WTC11 (cell line): ENCODE results near the gene RELCH. TPM values are rescaled to one million over a fixed set of nuclear protein-coding genes. Genes with fewer than 3 reads are reported as not detected.

Experiments used
- CREB1 ChIP-seq: sonication (generic); formaldehyde crosslinking; IDR thresholded peaks from 2 replicates; pipeline ENCODE4 v1.8.0; 2023; ENCODE audit warnings: mild to moderate bottlenecking, missing genetic modification reagents
- CREM ChIP-seq: sonication (generic); formaldehyde crosslinking; IDR thresholded peaks from 2 replicates; pipeline ENCODE4 v1.8.1; 2022; ENCODE audit warnings: mild to moderate bottlenecking, missing genetic modification reagents, moderate library complexity
- ESRRA ChIP-seq: sonication (generic); formaldehyde crosslinking; IDR thresholded peaks from 2 replicates; pipeline ENCODE4 v1.8.1; 2022; ENCODE audit warnings: mild to moderate bottlenecking, missing genetic modification reagents, borderline replicate concordance
- GABPB1 ChIP-seq: sonication (generic); formaldehyde crosslinking; IDR thresholded peaks from 2 replicates; pipeline ENCODE4 v1.8.1; 2023; ENCODE audit warnings: mild to moderate bottlenecking, missing genetic modification reagents
- KAT7 ChIP-seq: sonication (generic); formaldehyde crosslinking; IDR thresholded peaks from 2 replicates; pipeline ENCODE4 v1.8.1; 2023; ENCODE audit warnings: missing genetic modification reagents, mild to moderate bottlenecking, borderline replicate concordance
- MXD4 ChIP-seq: fragments of 250-450 bp; sonication (Bioruptor Pico); IDR thresholded peaks from 2 replicates; pipeline ENCODE4 v1.8.0; 2021; ENCODE audit warnings: mild to moderate bottlenecking, moderate library complexity, borderline replicate concordance
- NFATC4 ChIP-seq: fragments of 250-450 bp; sonication (Bioruptor Pico); IDR thresholded peaks from 2 replicates; pipeline ENCODE4 v1.9.0; 2021; ENCODE audit warnings: mild to moderate bottlenecking
- OVOL2 ChIP-seq: fragments of 250-450 bp; sonication (Bioruptor Pico); IDR thresholded peaks from 2 replicates; pipeline ENCODE4 v1.9.0; 2021; ENCODE audit warnings: mild to moderate bottlenecking, borderline replicate concordance
- PRRX2 ChIP-seq: fragments of 250-450 bp; sonication (Bioruptor Pico); IDR thresholded peaks from 2 replicates; pipeline ENCODE4 v1.8.0; 2021; ENCODE audit warnings: mild to moderate bottlenecking
- RELA ChIP-seq: sonication (generic); formaldehyde crosslinking; IDR thresholded peaks from 2 replicates; pipeline ENCODE4 v1.8.1; 2022; ENCODE audit warnings: missing genetic modification reagents, mild to moderate bottlenecking, borderline replicate concordance
- SOX15 ChIP-seq: fragments of 250-450 bp; sonication (Bioruptor Pico); IDR thresholded peaks from 2 replicates; pipeline ENCODE4 v1.9.0; 2021; ENCODE audit warnings: mild to moderate bottlenecking
- SP1 ChIP-seq: sonication (generic); formaldehyde crosslinking; conservative IDR thresholded peaks from 2 replicates; pipeline ENCODE4 v1.8.1; 2022; ENCODE audit warnings: missing genetic modification reagents
- TCF7 ChIP-seq: sonication (generic); formaldehyde crosslinking; IDR thresholded peaks from 2 replicates; pipeline ENCODE4 v1.8.0; 2022; ENCODE audit warnings: mild to moderate bottlenecking, low read depth, missing genetic modification reagents, moderate library complexity
- TEAD1 ChIP-seq: sonication (generic); formaldehyde crosslinking; IDR thresholded peaks from 2 replicates; pipeline ENCODE4 v1.8.0; 2022; ENCODE audit warnings: mild to moderate bottlenecking, missing genetic modification reagents
- ZNF138 ChIP-seq: sonication (generic); formaldehyde crosslinking; conservative IDR thresholded peaks from 2 replicates; pipeline ENCODE4 v1.8.1; 2022; ENCODE audit warnings: mild to moderate bottlenecking, moderate library complexity, missing genetic modification reagents
- total RNA-seq: library from RNA; stranded (reverse); gene quantifications from 3 replicates; pipeline ENCODE4 v1.2.3, GENCODE V29; 2021
- TF ChIP-seq, protein P1 (sequence below): sonication (generic); formaldehyde crosslinking; IDR thresholded peaks from 2 replicates; pipeline ENCODE4 v1.8.1; 2023; ENCODE audit warnings: mild to moderate bottlenecking, missing genetic modification reagents, moderate library complexity
- TF ChIP-seq, protein P2 (sequence below): sonication (generic); formaldehyde crosslinking; IDR thresholded peaks from 2 replicates; pipeline ENCODE4 v1.8.0; 2022; ENCODE audit warnings: mild to moderate bottlenecking, missing genetic modification reagents
- TF ChIP-seq, protein P3 (sequence below): sonication (generic); formaldehyde crosslinking; conservative IDR thresholded peaks from 2 replicates; pipeline ENCODE4 v1.8.1; 2023; ENCODE audit warnings: mild to moderate bottlenecking, low read depth, missing genetic modification reagents, moderate library complexity
- TF ChIP-seq, protein P4 (sequence below): sonication (generic); formaldehyde crosslinking; IDR thresholded peaks from 2 replicates; pipeline ENCODE4 v1.8.0; 2022; ENCODE audit warnings: mild to moderate bottlenecking, missing genetic modification reagents
- TF ChIP-seq, protein P5 (sequence below): fragments of 250-450 bp; sonication (Bioruptor Pico); IDR thresholded peaks from 2 replicates; pipeline ENCODE4 v2.1.2; 2022; ENCODE audit warnings: mild to moderate bottlenecking, moderate library complexity
- TF ChIP-seq, protein P6 (sequence below): fragments of 250-450 bp; sonication (Bioruptor Pico); IDR thresholded peaks from 2 replicates; pipeline ENCODE4 v1.9.0; 2021; ENCODE audit warnings: moderate library complexity, mild to moderate bottlenecking, inconsistent platforms, borderline replicate concordance
- TF ChIP-seq, protein P7 (sequence below): sonication (generic); formaldehyde crosslinking; IDR thresholded peaks from 2 replicates; pipeline ENCODE4 v1.8.1; 2022; ENCODE audit warnings: mild to moderate bottlenecking, missing genetic modification reagents, moderate library complexity, borderline replicate concordance
- TF ChIP-seq, protein P8 (sequence below): sonication (generic); formaldehyde crosslinking; IDR thresholded peaks from 2 replicates; pipeline ENCODE4 v1.8.0; 2022; ENCODE audit warnings: mild to moderate bottlenecking, missing genetic modification reagents
- TF ChIP-seq, protein P9 (sequence below): sonication (generic); formaldehyde crosslinking; IDR thresholded peaks from 2 replicates; pipeline ENCODE4 v1.8.1; 2022; ENCODE audit warnings: low read depth, missing genetic modification reagents, borderline replicate concordance
- TF ChIP-seq, protein P10 (sequence below): fragments of 200-600 bp; IDR thresholded peaks from 2 replicates; pipeline ENCODE4 v1.8.0; 2022; ENCODE audit warnings: antibody characterized with exemption

Gene RELCH
- total RNA-seq, 1 experiment from 2014 or later, result 30.2 TPM

DNA sequence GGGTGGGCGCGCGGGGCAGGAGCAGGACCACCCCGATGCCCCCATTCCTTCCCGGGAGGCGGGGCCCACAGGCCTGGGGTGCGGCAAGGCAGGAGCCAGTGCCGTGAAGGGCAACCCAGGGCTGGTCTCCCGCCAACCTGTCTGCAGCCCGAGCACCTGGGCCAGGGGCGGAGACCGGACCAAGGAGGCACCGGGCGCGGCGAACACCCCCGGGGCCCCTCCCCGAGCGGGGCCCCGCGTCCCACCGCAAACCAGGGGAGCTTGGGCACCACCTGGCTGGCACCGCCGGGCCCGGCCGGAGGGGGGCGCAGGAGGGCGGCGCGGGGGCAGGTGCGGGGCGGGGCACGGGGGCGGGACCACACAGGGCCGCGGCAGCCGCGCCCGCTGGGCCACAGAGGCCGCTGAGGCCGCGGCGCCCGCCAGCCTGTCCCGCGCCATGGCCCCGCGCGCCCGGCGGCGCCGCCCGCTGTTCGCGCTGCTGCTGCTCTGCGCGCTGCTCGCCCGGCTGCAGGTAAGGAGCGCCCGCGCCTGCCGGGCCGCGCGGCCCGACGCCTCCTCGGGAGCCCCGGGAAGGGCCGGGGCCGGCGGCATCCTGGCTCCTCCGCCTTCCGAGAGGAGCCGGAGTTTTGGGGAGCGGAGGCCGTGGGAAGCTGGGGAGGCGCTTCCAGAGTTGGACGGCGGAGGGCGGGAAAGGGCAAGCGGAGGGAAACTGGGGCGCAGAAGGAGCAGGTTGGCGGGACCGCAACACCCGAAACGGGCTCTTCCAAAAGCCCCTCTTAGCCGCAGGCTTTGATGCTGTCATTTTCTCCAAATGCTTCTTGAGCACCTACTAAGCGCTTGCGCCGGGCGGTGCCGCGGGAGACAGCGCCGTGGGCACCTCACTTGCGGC, 138.1 kb downstream of the RELCH start, which contains the start of gene TNFRSF11A (continued):
- TF ChIP-seq MXD4 (CRISPR knock-in tag), result no peak
- no peak for TF ChIP-seq ZNF138
- no peak for TF ChIP-seq CREM (CRISPR knock-in tag)
- TF ChIP-seq SP1 (CRISPR knock-in tag), result peak; percentile 56
- TF ChIP-seq, protein P1, sequence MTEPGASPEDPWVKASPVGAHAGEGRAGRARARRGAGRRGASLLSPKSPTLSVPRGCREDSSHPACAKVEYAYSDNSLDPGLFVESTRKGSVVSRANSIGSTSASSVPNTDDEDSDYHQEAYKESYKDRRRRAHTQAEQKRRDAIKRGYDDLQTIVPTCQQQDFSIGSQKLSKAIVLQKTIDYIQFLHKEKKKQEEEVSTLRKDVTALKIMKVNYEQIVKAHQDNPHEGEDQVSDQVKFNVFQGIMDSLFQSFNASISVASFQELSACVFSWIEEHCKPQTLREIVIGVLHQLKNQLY (CRISPR knock-in tag), result no peak
- TF ChIP-seq, protein P2, sequence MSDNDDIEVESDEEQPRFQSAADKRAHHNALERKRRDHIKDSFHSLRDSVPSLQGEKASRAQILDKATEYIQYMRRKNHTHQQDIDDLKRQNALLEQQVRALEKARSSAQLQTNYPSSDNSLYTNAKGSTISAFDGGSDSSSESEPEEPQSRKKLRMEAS (CRISPR knock-in tag), result peak; percentile 30; the same call in 1 of the 2 replicates
- TF ChIP-seq TEAD1, result no peak
- TF ChIP-seq, protein P3, sequence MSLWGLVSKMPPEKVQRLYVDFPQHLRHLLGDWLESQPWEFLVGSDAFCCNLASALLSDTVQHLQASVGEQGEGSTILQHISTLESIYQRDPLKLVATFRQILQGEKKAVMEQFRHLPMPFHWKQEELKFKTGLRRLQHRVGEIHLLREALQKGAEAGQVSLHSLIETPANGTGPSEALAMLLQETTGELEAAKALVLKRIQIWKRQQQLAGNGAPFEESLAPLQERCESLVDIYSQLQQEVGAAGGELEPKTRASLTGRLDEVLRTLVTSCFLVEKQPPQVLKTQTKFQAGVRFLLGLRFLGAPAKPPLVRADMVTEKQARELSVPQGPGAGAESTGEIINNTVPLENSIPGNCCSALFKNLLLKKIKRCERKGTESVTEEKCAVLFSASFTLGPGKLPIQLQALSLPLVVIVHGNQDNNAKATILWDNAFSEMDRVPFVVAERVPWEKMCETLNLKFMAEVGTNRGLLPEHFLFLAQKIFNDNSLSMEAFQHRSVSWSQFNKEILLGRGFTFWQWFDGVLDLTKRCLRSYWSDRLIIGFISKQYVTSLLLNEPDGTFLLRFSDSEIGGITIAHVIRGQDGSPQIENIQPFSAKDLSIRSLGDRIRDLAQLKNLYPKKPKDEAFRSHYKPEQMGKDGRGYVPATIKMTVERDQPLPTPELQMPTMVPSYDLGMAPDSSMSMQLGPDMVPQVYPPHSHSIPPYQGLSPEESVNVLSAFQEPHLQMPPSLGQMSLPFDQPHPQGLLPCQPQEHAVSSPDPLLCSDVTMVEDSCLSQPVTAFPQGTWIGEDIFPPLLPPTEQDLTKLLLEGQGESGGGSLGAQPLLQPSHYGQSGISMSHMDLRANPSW (CRISPR knock-in tag), result no peak
- TF ChIP-seq RELA, result no peak
- TF ChIP-seq TCF7 (CRISPR knock-in tag), result no peak
- TF ChIP-seq, protein P4, sequence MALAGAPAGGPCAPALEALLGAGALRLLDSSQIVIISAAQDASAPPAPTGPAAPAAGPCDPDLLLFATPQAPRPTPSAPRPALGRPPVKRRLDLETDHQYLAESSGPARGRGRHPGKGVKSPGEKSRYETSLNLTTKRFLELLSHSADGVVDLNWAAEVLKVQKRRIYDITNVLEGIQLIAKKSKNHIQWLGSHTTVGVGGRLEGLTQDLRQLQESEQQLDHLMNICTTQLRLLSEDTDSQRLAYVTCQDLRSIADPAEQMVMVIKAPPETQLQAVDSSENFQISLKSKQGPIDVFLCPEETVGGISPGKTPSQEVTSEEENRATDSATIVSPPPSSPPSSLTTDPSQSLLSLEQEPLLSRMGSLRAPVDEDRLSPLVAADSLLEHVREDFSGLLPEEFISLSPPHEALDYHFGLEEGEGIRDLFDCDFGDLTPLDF (CRISPR knock-in tag), result no peak
- TF ChIP-seq, protein P5, sequence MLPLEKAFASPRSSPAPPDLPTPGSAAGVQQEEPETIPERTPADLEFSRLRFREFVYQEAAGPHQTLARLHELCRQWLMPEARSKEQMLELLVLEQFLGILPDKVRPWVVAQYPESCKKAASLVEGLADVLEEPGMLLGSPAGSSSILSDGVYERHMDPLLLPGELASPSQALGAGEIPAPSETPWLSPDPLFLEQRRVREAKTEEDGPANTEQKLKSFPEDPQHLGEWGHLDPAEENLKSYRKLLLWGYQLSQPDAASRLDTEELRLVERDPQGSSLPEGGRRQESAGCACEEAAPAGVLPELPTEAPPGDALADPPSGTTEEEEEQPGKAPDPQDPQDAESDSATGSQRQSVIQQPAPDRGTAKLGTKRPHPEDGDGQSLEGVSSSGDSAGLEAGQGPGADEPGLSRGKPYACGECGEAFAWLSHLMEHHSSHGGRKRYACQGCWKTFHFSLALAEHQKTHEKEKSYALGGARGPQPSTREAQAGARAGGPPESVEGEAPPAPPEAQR (CRISPR knock-in tag), result no peak
- no peak for TF ChIP-seq GABPB1
- TF ChIP-seq SOX15 (CRISPR knock-in tag), result no peak
- no peak for TF ChIP-seq PRRX2 (CRISPR knock-in tag)
- TF ChIP-seq, protein P6, sequence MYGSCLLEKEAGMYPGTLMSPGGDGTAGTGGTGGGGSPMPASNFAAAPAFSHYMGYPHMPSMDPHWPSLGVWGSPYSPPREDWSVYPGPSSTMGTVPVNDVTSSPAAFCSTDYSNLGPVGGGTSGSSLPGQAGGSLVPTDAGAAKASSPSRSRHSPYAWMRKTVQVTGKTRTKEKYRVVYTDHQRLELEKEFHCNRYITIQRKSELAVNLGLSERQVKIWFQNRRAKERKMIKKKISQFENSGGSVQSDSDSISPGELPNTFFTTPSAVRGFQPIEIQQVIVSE (CRISPR knock-in tag), result no peak
- TF ChIP-seq, protein P7, sequence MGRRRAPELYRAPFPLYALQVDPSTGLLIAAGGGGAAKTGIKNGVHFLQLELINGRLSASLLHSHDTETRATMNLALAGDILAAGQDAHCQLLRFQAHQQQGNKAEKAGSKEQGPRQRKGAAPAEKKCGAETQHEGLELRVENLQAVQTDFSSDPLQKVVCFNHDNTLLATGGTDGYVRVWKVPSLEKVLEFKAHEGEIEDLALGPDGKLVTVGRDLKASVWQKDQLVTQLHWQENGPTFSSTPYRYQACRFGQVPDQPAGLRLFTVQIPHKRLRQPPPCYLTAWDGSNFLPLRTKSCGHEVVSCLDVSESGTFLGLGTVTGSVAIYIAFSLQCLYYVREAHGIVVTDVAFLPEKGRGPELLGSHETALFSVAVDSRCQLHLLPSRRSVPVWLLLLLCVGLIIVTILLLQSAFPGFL (CRISPR knock-in tag), result no peak
- TF ChIP-seq OVOL2 (CRISPR knock-in tag), result no peak
- TF ChIP-seq ESRRA (CRISPR knock-in tag), result no peak
- TF ChIP-seq CREB1 (CRISPR knock-in tag), result no peak
- TF ChIP-seq, protein P8, sequence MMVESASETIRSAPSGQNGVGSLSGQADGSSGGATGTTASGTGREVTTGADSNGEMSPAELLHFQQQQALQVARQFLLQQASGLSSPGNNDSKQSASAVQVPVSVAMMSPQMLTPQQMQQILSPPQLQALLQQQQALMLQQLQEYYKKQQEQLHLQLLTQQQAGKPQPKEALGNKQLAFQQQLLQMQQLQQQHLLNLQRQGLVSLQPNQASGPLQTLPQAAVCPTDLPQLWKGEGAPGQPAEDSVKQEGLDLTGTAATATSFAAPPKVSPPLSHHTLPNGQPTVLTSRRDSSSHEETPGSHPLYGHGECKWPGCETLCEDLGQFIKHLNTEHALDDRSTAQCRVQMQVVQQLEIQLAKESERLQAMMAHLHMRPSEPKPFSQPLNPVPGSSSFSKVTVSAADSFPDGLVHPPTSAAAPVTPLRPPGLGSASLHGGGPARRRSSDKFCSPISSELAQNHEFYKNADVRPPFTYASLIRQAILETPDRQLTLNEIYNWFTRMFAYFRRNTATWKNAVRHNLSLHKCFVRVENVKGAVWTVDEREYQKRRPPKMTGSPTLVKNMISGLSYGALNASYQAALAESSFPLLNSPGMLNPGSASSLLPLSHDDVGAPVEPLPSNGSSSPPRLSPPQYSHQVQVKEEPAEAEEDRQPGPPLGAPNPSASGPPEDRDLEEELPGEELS (CRISPR knock-in tag), result no peak
- no peak for TF ChIP-seq NFATC4 (CRISPR knock-in tag)
- TF ChIP-seq KAT7 (CRISPR knock-in tag), result 0 out of 2 replicates have a peak, but pooled peaks have one; percentile 58
- TF ChIP-seq, protein P9, sequence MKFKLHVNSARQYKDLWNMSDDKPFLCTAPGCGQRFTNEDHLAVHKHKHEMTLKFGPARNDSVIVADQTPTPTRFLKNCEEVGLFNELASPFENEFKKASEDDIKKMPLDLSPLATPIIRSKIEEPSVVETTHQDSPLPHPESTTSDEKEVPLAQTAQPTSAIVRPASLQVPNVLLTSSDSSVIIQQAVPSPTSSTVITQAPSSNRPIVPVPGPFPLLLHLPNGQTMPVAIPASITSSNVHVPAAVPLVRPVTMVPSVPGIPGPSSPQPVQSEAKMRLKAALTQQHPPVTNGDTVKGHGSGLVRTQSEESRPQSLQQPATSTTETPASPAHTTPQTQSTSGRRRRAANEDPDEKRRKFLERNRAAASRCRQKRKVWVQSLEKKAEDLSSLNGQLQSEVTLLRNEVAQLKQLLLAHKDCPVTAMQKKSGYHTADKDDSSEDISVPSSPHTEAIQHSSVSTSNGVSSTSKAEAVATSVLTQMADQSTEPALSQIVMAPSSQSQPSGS, result no peak
- TF ChIP-seq, protein P10, sequence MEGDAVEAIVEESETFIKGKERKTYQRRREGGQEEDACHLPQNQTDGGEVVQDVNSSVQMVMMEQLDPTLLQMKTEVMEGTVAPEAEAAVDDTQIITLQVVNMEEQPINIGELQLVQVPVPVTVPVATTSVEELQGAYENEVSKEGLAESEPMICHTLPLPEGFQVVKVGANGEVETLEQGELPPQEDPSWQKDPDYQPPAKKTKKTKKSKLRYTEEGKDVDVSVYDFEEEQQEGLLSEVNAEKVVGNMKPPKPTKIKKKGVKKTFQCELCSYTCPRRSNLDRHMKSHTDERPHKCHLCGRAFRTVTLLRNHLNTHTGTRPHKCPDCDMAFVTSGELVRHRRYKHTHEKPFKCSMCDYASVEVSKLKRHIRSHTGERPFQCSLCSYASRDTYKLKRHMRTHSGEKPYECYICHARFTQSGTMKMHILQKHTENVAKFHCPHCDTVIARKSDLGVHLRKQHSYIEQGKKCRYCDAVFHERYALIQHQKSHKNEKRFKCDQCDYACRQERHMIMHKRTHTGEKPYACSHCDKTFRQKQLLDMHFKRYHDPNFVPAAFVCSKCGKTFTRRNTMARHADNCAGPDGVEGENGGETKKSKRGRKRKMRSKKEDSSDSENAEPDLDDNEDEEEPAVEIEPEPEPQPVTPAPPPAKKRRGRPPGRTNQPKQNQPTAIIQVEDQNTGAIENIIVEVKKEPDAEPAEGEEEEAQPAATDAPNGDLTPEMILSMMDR, result peak; percentile 43; the same call in 1 of the 2 replicates
